B cell (primary cell): Measurements from ENCODE around the gene PDCD1LG2. TPM values are rescaled to one million over a fixed set of nuclear protein-coding genes. Genes with fewer than 3 reads are reported as not detected.

Experiments
- ATAC-seq: fragments of 200-7000 bp; cut with Tn5 transposase; one replicate; pipeline ENCODE4 v1.10.0; 2021; ENCODE audit warnings: low read depth, mild to moderate bottlenecking, moderate number of reproducible peaks, moderate library complexity
- CTCF ChIA-PET: fragments of 350-600 bp; sonication (Branson Sonifier 250); formaldehyde crosslinking; loops from one replicate; lab custom pipeline; 2021; ENCODE audit warnings: antibody characterized with exemption, inconsistent platforms; lab: Charles Lee
- POLR2A ChIA-PET: fragments of 350-600 bp; sonication (Branson Sonifier 250); formaldehyde crosslinking; loops from one replicate; lab custom pipeline; 2021; ENCODE audit warnings: antibody characterized with exemption; lab: Charles Lee
- DNase-seq: peaks from one replicate; pipeline ENCODE4 v3.0.0; 2013
- H2AFZ ChIP-seq: 2 replicates; pipeline ENCODE4 v1.6.1; 2012; ENCODE audit warnings: mild to moderate bottlenecking, low read depth, low read length; ENCODE audit not compliant: insufficient read depth, poor library complexity, severe bottlenecking
- H3K27ac ChIP-seq, 2 donors: 1 replicate in 1 of 2; 2 replicates in 1 of 2; pipeline ENCODE4 v1.5.1; 2012 to 2013; ENCODE audit warnings: low read length in 2 of 2, mild to moderate bottlenecking in 2 of 2, moderate library complexity in 1 of 2
- H3K27me3 ChIP-seq, 4 experiments: fragments of 200-600 bp in 1 of 4; sonication (generic) in 1 of 4; replicated peaks in 1 of 4; 1 replicate in 2 of 4; 2 replicates in 2 of 4; pipeline versions ENCODE4 v1.6.1 to v1.7.0; 2013 to 2016; ENCODE audit warnings: low read length in 3 of 4, mild to moderate bottlenecking in 2 of 4, mixed read lengths in 1 of 4, moderate library complexity in 1 of 4; ENCODE audit not compliant: insufficient read depth in 4 of 4, control insufficient read depth in 3 of 4; ENCODE audit errors: control extremely low read depth in 1 of 4
- H3K36me3 ChIP-seq, 2 experiments: replicated peaks in 1 of 2; 1 replicate in 1 of 2; 2 replicates in 1 of 2; pipeline versions ENCODE4 v1.6.1 to v1.7.1; 2013; ENCODE audit warnings: low read length in 1 of 2; ENCODE audit not compliant: insufficient read depth in 2 of 2, control insufficient read depth in 1 of 2; ENCODE audit errors: control extremely low read depth in 1 of 2, extremely low read depth in 1 of 2
- H3K4me1 ChIP-seq, 2 donors: fragments of 200-600 bp in 1 of 2; sonication (generic) in 1 of 2; 1 replicate in 1 of 2; 2 replicates in 1 of 2; pipeline versions ENCODE4 v1.5.1 to v1.6.1; 2013 to 2017; ENCODE audit warnings: low read length in 2 of 2; ENCODE audit not compliant: control insufficient read depth in 2 of 2, insufficient read depth in 2 of 2
- H3K4me2 ChIP-seq: replicated peaks from 2 replicates; pipeline ENCODE3; 2012; ENCODE audit warnings: mild to moderate bottlenecking, low read depth, low read length; ENCODE audit not compliant: poor library complexity, severe bottlenecking
- H3K4me3 ChIP-seq, 5 experiments: fragments of 200-600 bp in 1 of 5; sonication (generic) in 1 of 5; 1 replicate in 3 of 5; 2 replicates in 2 of 5; pipeline versions ENCODE4 v1.5.1 to v1.7.0; 2011 to 2016; ENCODE audit warnings: low read length in 4 of 5, mild to moderate bottlenecking in 4 of 5, low read depth in 2 of 5, control low read depth in 1 of 5, moderate library complexity in 1 of 5; ENCODE audit not compliant: insufficient read depth in 1 of 5; ENCODE audit errors: control extremely low read depth in 1 of 5, extremely low read depth in 1 of 5
- H3K79me2 ChIP-seq: fragments of 200-600 bp; sonication (generic); one replicate; pipeline ENCODE4 v1.6.0; 2016; ENCODE audit warnings: low read length; ENCODE audit not compliant: control insufficient read depth, insufficient read depth
- H3K9ac ChIP-seq: fragments of 200-600 bp; sonication (generic); 2 replicates; pipeline ENCODE4 v1.6.1; 2017; ENCODE audit warnings: mild to moderate bottlenecking, low read length, moderate library complexity
- H3K9me3 ChIP-seq, 3 donors: one replicate each; pipeline versions ENCODE4 v1.6.1 to v1.7.1; 2013; ENCODE audit warnings: low read length in 2 of 3; ENCODE audit not compliant: control insufficient read depth in 2 of 3, insufficient read depth in 1 of 3; ENCODE audit errors: control extremely low read depth in 1 of 3
- H4K20me1 ChIP-seq: 2 replicates; pipeline ENCODE4 v1.6.0; 2012; ENCODE audit warnings: mild to moderate bottlenecking, low read length; ENCODE audit not compliant: insufficient read depth, control insufficient read depth, poor library complexity, severe bottlenecking
- H3K27ac Mint-ChIP-seq: one replicate; pipeline ENCODE4 v1.8.0; 2021; ENCODE audit warnings: mixed read lengths
- H3K27me3 Mint-ChIP-seq: one replicate; pipeline ENCODE4 v1.8.0; 2021; ENCODE audit warnings: mixed read lengths
- H3K4me1 Mint-ChIP-seq: one replicate; pipeline ENCODE4 v1.8.0; 2021; ENCODE audit warnings: mixed read lengths
- H3K4me3 Mint-ChIP-seq: one replicate; pipeline ENCODE4 v1.8.0; 2021; ENCODE audit warnings: mixed read lengths
- H3K9me3 Mint-ChIP-seq: one replicate; pipeline ENCODE4 v1.8.0; 2022; ENCODE audit warnings: mixed read lengths; ENCODE audit not compliant: insufficient read depth
- EZH2 ChIP-seq: IDR thresholded peaks from 2 replicates; pipeline ENCODE4 v1.6.1; 2012; ENCODE audit warnings: borderline replicate concordance, low read depth, mild to moderate bottlenecking, moderate library complexity, low read length; ENCODE audit not compliant: insufficient read depth, poor library complexity, severe bottlenecking
- WGBS: methylation state at CpG from one replicate; pipeline ENCODE4 v1.1.5; 2013; ENCODE audit warnings: missing lambda C conversion rate; ENCODE audit not compliant: insufficient coverage; 5-methylcytosine and 5-hydroxymethylcytosine counted together
- intact Hi-C: fragments of 100-400 bp; cut with micrococcal nuclease; formaldehyde crosslinking; loops from one replicate; pipeline ENCODE4 v1.10.0; 2022
- polyA plus RNA-seq: library from polyadenylated mRNA; depleted of rRNA; stranded (reverse); fragments of >200 nt; gene quantifications from 2 replicates; pipeline ENCODE4 v1.2.3, GENCODE V29; 2012
- total RNA-seq, 2 donors: library from RNA; stranded (reverse); fragments of 120-200 nt in 1 of 2; gene quantifications; 1 replicate in 1 of 2; 2 replicates in 1 of 2; pipeline versions ENCODE4 v1.2.3 to v1.2.4, GENCODE V29; 2013 to 2022
- TF ChIP-seq, protein P1 (sequence below): fragments of 200-600 bp; IDR thresholded peaks from one replicate; pipeline ENCODE4 v1.8.0; 2022; ENCODE audit warnings: antibody characterized with exemption, mild to moderate bottlenecking

Gene PDCD1LG2
- total and polyA plus RNA-seq, 2 donors (not counting 1 experiment from before 2014, with no cell fraction given): 0.67 TPM; not detected in 1

DNA sequence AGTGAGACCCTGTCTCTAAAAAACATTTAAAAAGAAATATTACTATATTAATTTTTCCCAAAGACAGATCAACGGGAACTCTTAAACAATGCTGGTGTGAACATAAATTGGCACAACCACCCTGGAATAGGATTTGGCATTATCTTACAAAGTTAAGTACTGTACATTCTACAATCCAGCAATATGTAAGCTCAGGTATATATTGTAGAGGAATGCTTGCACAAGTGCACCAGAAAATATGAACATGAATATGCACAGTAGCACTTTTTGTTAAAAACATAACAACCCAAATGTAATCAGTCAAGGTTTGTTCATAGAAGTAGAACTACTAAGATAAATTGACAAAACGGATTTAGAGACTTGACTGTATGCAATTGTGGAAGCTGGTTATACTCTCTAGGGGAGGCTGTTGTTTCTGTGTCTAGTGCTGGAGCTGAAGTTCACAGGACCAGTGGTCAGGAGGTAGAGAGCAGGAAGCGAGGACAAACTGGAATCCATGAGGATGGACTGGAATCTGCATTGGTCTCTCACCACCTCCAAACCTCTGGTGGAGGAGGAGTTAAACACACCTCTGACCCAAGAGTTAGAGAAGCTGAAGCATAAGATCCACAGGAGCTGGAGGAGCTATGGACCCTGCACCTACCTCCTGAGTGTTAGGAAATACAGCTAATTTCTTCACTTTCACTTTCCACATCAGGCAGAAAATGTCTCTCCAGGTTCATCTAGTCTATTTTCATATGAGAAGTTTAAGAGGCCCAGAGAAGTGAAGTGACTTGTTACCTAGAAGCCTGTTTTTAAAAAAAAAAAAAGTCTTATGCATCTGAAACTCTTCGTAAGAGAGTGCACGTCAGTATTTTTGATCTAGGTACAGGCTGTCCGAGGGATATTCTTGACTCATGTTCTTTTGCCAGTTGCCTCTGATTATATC lies 98.2 kb downstream of the PDCD1LG2 start:
- CTCF ChIA-PET: interaction anchor here (0.6 to 2.4 kb wide), 9 partner anchors 8 to 422 kb away, joined by 3 to 22 read pairs (median 5); partner anchors contain the start of gene RIC1
- intact Hi-C loops: loop anchor here (1.0 to 10.0 kb wide), 2 partner anchors 9 to 106 kb away; no protein-coding TSS in a partner anchor
- H3K36me3 ChIP-seq: no peaks in the 10 kb centered on the region
- WGBS: 33% methylated on average over 1 of the region's 6 CpGs
- peaks cover 12 to 14% of the 10 kb centered on the region in 2 donors for H3K4me1 ChIP-seq
- H3K27me3 Mint-ChIP-seq: no peaks in the 10 kb centered on the region
- peak overlapping the region; percentile 89 for H3K4me3 Mint-ChIP-seq
- peak overlapping the region; percentile 67 for H3K9ac ChIP-seq
- H3K27ac ChIP-seq: peak overlapping the region; percentile 8 to 74
- peak overlapping the region; percentile 75 for H3K4me2 ChIP-seq
- no peak for TF ChIP-seq EZH2
- TF ChIP-seq, protein P1, sequence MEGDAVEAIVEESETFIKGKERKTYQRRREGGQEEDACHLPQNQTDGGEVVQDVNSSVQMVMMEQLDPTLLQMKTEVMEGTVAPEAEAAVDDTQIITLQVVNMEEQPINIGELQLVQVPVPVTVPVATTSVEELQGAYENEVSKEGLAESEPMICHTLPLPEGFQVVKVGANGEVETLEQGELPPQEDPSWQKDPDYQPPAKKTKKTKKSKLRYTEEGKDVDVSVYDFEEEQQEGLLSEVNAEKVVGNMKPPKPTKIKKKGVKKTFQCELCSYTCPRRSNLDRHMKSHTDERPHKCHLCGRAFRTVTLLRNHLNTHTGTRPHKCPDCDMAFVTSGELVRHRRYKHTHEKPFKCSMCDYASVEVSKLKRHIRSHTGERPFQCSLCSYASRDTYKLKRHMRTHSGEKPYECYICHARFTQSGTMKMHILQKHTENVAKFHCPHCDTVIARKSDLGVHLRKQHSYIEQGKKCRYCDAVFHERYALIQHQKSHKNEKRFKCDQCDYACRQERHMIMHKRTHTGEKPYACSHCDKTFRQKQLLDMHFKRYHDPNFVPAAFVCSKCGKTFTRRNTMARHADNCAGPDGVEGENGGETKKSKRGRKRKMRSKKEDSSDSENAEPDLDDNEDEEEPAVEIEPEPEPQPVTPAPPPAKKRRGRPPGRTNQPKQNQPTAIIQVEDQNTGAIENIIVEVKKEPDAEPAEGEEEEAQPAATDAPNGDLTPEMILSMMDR: no peak
- no peaks in the 10 kb centered on the region for H3K9me3 Mint-ChIP-seq
- no peaks in the 10 kb centered on the region for H3K9me3 ChIP-seq
- peaks cover 37% of the 10 kb centered on the region for H3K4me1 Mint-ChIP-seq
- H3K79me2 ChIP-seq: peaks cover 40% of the 10 kb centered on the region
- ATAC-seq (peak; percentile 78), DNase-seq (peak; percentile 52)
- H3K27me3 ChIP-seq: no peaks in the 10 kb centered on the region
- H3K27ac Mint-ChIP-seq: peak overlapping the region; percentile 92
- POLR2A ChIA-PET: interaction anchor here (0.7 to 1.2 kb wide), 2 partner anchors 19 to 23 kb away, joined by 7 to 9 read pairs; partner anchors contain the start of gene RIC1
- H2AFZ ChIP-seq: peak overlapping the region; percentile 74
- H4K20me1 ChIP-seq: no peaks in the 10 kb centered on the region
- H3K4me3 ChIP-seq: peak overlapping the region in 4 of 5 experiments; percentile 25 to 64 (median 49)
